ENCODE results near the gene PHLPP1. TPM values are rescaled to one million over a fixed set of nuclear protein-coding genes. Genes with fewer than 3 reads are reported as not detected.
A peak's percentile ranks its signal among the peaks of the same experiment; 100 is the strongest.

The PHLPP1 gene
- total and polyA plus RNA-seq, 9 of the 15 experiments (the other 6 are each of a cell fraction or from before 2014, with no cell fraction given): 0.56 to 9.0 (median 4.5) TPM

GRCh38 chr18:62844850-62845643 is 129.7 kb downstream of the PHLPP1 start:
- Histone ChIP-seq H4K20me1 (replicated peaks; ENCODE audit: control insufficient read depth, insufficient read depth, low read length) (no peaks in the 10 kb centered on the region), H3K9ac (ENCODE audit: insufficient read depth in 1 of 2, low read depth in 2 of 2, low read length in 2 of 2) (no peak overlapping the region), H3K79me2 (ENCODE audit: control insufficient read depth, insufficient read depth, low read length) (no peaks in the 10 kb centered on the region; the same call in 2 of the 3 replicates), H3K4me3 (no peak overlapping the region), H3K27me3 (ENCODE audit: control insufficient read depth in 2 of 2, insufficient read depth in 2 of 2, low read length in 2 of 2) (no peaks in the 10 kb centered on the region), H2AFZ (ENCODE audit: low read depth, low read length) (no peak overlapping the region), H3K36me3 (ENCODE audit: control insufficient read depth, insufficient read depth, low read length) (no peaks in the 10 kb centered on the region), H3K4me1 (replicated peaks in 1 of 2; ENCODE audit: control insufficient read depth in 2 of 2, insufficient read depth in 2 of 2, low read length in 2 of 2) (peaks cover 0 to 6% of the 10 kb centered on the region in 2 experiments; a peak in 2 of 5 replicates), H3K4me2 (ENCODE audit: insufficient read depth, low read length) (no peak overlapping the region), H3K9me3 (replicated peaks; ENCODE audit: control insufficient read depth, insufficient read depth, low read depth, low read length) (no peaks in the 10 kb centered on the region), H3K9me1 (ENCODE audit: control insufficient read depth, insufficient read depth, low read length) (no peaks in the 10 kb centered on the region), H3K27ac (ENCODE audit: extremely low read depth, low read depth, low read length) (no peak overlapping the region)
- intact Hi-C loops (cut with micrococcal nuclease) (no loop called here), in situ Hi-C loops (cut with MboI) (no loop called here)
- ATAC-seq (peak; percentile 56; the same call in 2 of the 3 replicates), DNase-seq (ENCODE audit: extremely low read depth in 1 of 4, low spot score in 3 of 4) (peak in 1 of 4 experiments; percentile 6), FAIRE-seq (no peak)
- POLR2A ChIA-PET: interaction anchor here (0.6 kb wide), 1 partner anchor 24 kb away, joined by 3 read pairs; no protein-coding TSS in a partner anchor
- WGBS (ENCODE audit: insufficient coverage, low coverage, missing lambda C conversion rate): 42% methylated on average over 7 of the region's 7 CpGs
- CTCF ChIA-PET (ENCODE audit: low intra/inter-chr PET ratio): no interaction called here
- no TSS peak for BruUV-seq (replicated peaks)
- TF ChIP-seq LARP7 (IDR thresholded peaks at IDR 0.05): no peak
- TF ChIP-seq NCOA6 (IDR thresholded peaks at IDR 0.05): no peak
- no peak for TF ChIP-seq CREM (IDR thresholded peaks at IDR 0.05; ENCODE audit: low read depth)
- no peak for TF ChIP-seq ZNF3 (CRISPR knock-in tag; IDR thresholded peaks at IDR 0.05)
- no peak for TF ChIP-seq IFI16 (CRISPR knock-in tag; IDR thresholded peaks at IDR 0.05)
- TF ChIP-seq WHSC1 (IDR thresholded peaks at IDR 0.05; ENCODE audit: low read length): no peak
- TF ChIP-seq CHD2 (IDR thresholded peaks at IDR 0.05; ENCODE audit: low read depth, low read length): no peak
- no peak for TF ChIP-seq ZBTB43 (CRISPR knock-in tag; IDR thresholded peaks at IDR 0.05)
- no peak for TF ChIP-seq FOXJ3 (CRISPR knock-in tag; IDR thresholded peaks at IDR 0.05)
